ENCODE measurements around the gene PLD2.
A peak's percentile ranks its signal among the peaks of the same experiment; 100 is the strongest.

PLD2 gene

GRCh38 chr17:4806777-4807604 is at the start of gene PLD2:
PLD2 (plus strand) TSS chr17:4807152; CDS start chr17:4807773, 621 bp downstream.
- DNase-seq (ENCODE audit: low read depth in 1 of 2, low spot score in 1 of 2): peak; percentile 86 to 92
- no peak for TF ChIP-seq JUND (IDR thresholded peaks at IDR 0.05; ENCODE audit: low read depth)

GRCh38 chr17:4759776-4760236 is 47.1 kb upstream of the PLD2 start:
- no peak for DNase-seq (ENCODE audit: low read depth in 1 of 2, low spot score in 1 of 2)
- no peak for TF ChIP-seq JUND (IDR thresholded peaks at IDR 0.05; ENCODE audit: low read depth)
- in situ Hi-C loops (cut with HindIII; ENCODE audit: low pct_unique_long_range_greater_than_20kb, low sequenced_read_pairs): no loop called here

More at GRCh38 chr17:4806777-4807604, at the start of gene PLD2:
- in situ Hi-C loops (cut with HindIII; ENCODE audit: low pct_unique_long_range_greater_than_20kb, low sequenced_read_pairs): no loop called here

- no peak for TF ChIP-seq JUND (IDR thresholded peaks at IDR 0.05; ENCODE audit: low read depth)
- in situ Hi-C loops (cut with HindIII; ENCODE audit: low pct_unique_long_range_greater_than_20kb, low sequenced_read_pairs): no loop called here
- DNase-seq (ENCODE audit: low read depth in 1 of 2, low spot score in 1 of 2): no peak
Measured at GRCh38 chr17:4764595-4764994, 42.4 kb upstream of the PLD2 start.

- in situ Hi-C loops (cut with HindIII; ENCODE audit: low pct_unique_long_range_greater_than_20kb, low sequenced_read_pairs): no loop called here
- DNase-seq (ENCODE audit: low read depth in 1 of 2, low spot score in 1 of 2): no peak
- TF ChIP-seq JUND (IDR thresholded peaks at IDR 0.05; ENCODE audit: low read depth): no peak
Measured at GRCh38 chr17:4766201-4766600, 40.8 kb upstream of the PLD2 start.

- TF ChIP-seq JUND (IDR thresholded peaks at IDR 0.05; ENCODE audit: low read depth): no peak
- in situ Hi-C loops (cut with HindIII; ENCODE audit: low pct_unique_long_range_greater_than_20kb, low sequenced_read_pairs): no loop called here
- DNase-seq (ENCODE audit: low read depth in 1 of 2, low spot score in 1 of 2): no peak
Measured at GRCh38 chr17:4766723-4767122, 40.2 kb upstream of the PLD2 start.

- in situ Hi-C loops (cut with HindIII; ENCODE audit: low pct_unique_long_range_greater_than_20kb, low sequenced_read_pairs): no loop called here
- DNase-seq (ENCODE audit: low read depth in 1 of 2, low spot score in 1 of 2): no peak
- no peak for TF ChIP-seq JUND (IDR thresholded peaks at IDR 0.05; ENCODE audit: low read depth)
Measured at GRCh38 chr17:4768298-4768697, 38.7 kb upstream of the PLD2 start.

GRCh38 chr17:4769628-4770027 is 37.3 kb upstream of the PLD2 start:
- TF ChIP-seq JUND (IDR thresholded peaks at IDR 0.05; ENCODE audit: low read depth): no peak
- no peak for DNase-seq (ENCODE audit: low read depth in 1 of 2, low spot score in 1 of 2)
- in situ Hi-C loops (cut with HindIII; ENCODE audit: low pct_unique_long_range_greater_than_20kb, low sequenced_read_pairs): no loop called here

- DNase-seq (ENCODE audit: low read depth in 1 of 2, low spot score in 1 of 2): no peak
- in situ Hi-C loops (cut with HindIII; ENCODE audit: low pct_unique_long_range_greater_than_20kb, low sequenced_read_pairs): no loop called here
- TF ChIP-seq JUND (IDR thresholded peaks at IDR 0.05; ENCODE audit: low read depth): no peak
Measured at GRCh38 chr17:4771519-4772234, 35.3 kb upstream of the PLD2 start, which contains the start of gene TM4SF5. TM4SF5 (plus strand) TSS chr17:4771886; CDS start chr17:4771923, 37 bp downstream.

- no peak for DNase-seq (ENCODE audit: low read depth in 1 of 2, low spot score in 1 of 2)
- in situ Hi-C loops (cut with HindIII; ENCODE audit: low pct_unique_long_range_greater_than_20kb, low sequenced_read_pairs): no loop called here
- no peak for TF ChIP-seq JUND (IDR thresholded peaks at IDR 0.05; ENCODE audit: low read depth)
Measured at GRCh38 chr17:4772235-4772613, 34.7 kb upstream of the PLD2 start.

GRCh38 chr17:4777969-4778760 is 28.8 kb upstream of the PLD2 start:
- DNase-seq (ENCODE audit: low read depth in 1 of 2, low spot score in 1 of 2): peak in 1 of 2 experiments; percentile 24
- in situ Hi-C loops (cut with HindIII; ENCODE audit: low pct_unique_long_range_greater_than_20kb, low sequenced_read_pairs): no loop called here
- no peak for TF ChIP-seq JUND (IDR thresholded peaks at IDR 0.05; ENCODE audit: low read depth)

- TF ChIP-seq JUND (IDR thresholded peaks at IDR 0.05; ENCODE audit: low read depth): no peak
- in situ Hi-C loops (cut with HindIII; ENCODE audit: low pct_unique_long_range_greater_than_20kb, low sequenced_read_pairs): no loop called here
- no peak for DNase-seq (ENCODE audit: low read depth in 1 of 2, low spot score in 1 of 2)
Measured at GRCh38 chr17:4780325-4780955, 26.5 kb upstream of the PLD2 start.

- in situ Hi-C loops (cut with HindIII; ENCODE audit: low pct_unique_long_range_greater_than_20kb, low sequenced_read_pairs): no loop called here
- DNase-seq (ENCODE audit: low read depth in 1 of 2, low spot score in 1 of 2): no peak
- no peak for TF ChIP-seq JUND (IDR thresholded peaks at IDR 0.05; ENCODE audit: low read depth)
Measured at GRCh38 chr17:4782652-4783051, 24.3 kb upstream of the PLD2 start.

Data from T47D (cell line).